Body of pancreas (tissue), 4 donors: Measurements from ENCODE around the gene HAUS7. TPM values are rescaled to one million over a fixed set of nuclear protein-coding genes. Genes with fewer than 3 reads are reported as not detected.
"Not testable (repeated sequence)": the region's sequence is repeated elsewhere in the genome, so short reads cannot be mapped to it uniquely, and the experiment has no call there.

Experiments used
- ATAC-seq: fragments of 150-250 bp; one replicate; pipeline ENCODE4 v1.9.1; 2016
- DNase-seq, 4 donors: peaks; one replicate each; pipeline ENCODE4 v3.0.0-alpha.2; 2019
- H3K27ac ChIP-seq, 4 donors: fragments of 200-600 bp; sonication (generic); 1 replicate in 3 of 4; 2 replicates in 1 of 4; pipeline versions ENCODE4 v1.5.1 to v1.6.1; 2016 to 2019; ENCODE audit warnings: mild to moderate bottlenecking in 1 of 4, mixed read lengths in 1 of 4, moderate library complexity in 1 of 4
- H3K27me3 ChIP-seq, 2 donors: fragments of 200-600 bp; sonication (generic); one replicate each; pipeline ENCODE4 v1.6.0; 2016; ENCODE audit warnings: mild to moderate bottlenecking in 1 of 2
- H3K36me3 ChIP-seq, 2 donors: fragments of 200-600 bp; sonication (generic); replicated peaks in 1 of 2; 2 replicates each; pipeline ENCODE4 v1.5.1; 2016; ENCODE audit warnings: low read depth in 2 of 2; ENCODE audit not compliant: insufficient read depth in 1 of 2
- H3K4me1 ChIP-seq: fragments of 200-600 bp; sonication (generic); one replicate; pipeline ENCODE4 v1.6.0; 2016
- H3K4me3 ChIP-seq, 2 donors: fragments of 200-600 bp; sonication (generic); 1 replicate in 1 of 2; 2 replicates in 1 of 2; pipeline ENCODE4 v1.5.1; 2016 to 2019
- H3K9me3 ChIP-seq, 3 donors: fragments of 200-600 bp; sonication (generic); 1 replicate in 2 of 3; 2 replicates in 1 of 3; pipeline ENCODE4 v1.5.1; 2016
- CTCF ChIP-seq, 7 experiments: fragments of 450-650 bp in 4 of 7; fragments of 200-600 bp in 3 of 7; sonication (generic) in 3 of 7; IDR thresholded peaks; one replicate each; pipeline ENCODE4 v1.5.1; 2016 to 2019; ENCODE audit warnings: antibody characterized with exemption in 7 of 7
- POLR2A ChIP-seq, 3 donors: fragments of 450-650 bp; IDR thresholded peaks; one replicate each; pipeline ENCODE4 v1.6.1; 2016; ENCODE audit warnings: antibody characterized with exemption in 3 of 3, mild to moderate bottlenecking in 2 of 3
- WGBS, 2 donors: methylation state at CpG; one replicate each; pipeline ENCODE4 v1.1.5; 2017; 5-methylcytosine and 5-hydroxymethylcytosine counted together
- intact Hi-C: fragments of 100-400 bp; cut with DNase I; formaldehyde crosslinking; loops from one replicate; pipeline ENCODE4 v1.15.1; 2023
- total RNA-seq, 2 donors: library from RNA; depleted of rRNA; stranded (reverse); fragments of >200 nt; gene quantifications; one replicate each; pipeline ENCODE4 v1.1.0, GENCODE V29; 2016

Gene HAUS7
- total RNA-seq, 2 donors from 2014 or later, result 3.1 to 38.2 TPM

DNA sequence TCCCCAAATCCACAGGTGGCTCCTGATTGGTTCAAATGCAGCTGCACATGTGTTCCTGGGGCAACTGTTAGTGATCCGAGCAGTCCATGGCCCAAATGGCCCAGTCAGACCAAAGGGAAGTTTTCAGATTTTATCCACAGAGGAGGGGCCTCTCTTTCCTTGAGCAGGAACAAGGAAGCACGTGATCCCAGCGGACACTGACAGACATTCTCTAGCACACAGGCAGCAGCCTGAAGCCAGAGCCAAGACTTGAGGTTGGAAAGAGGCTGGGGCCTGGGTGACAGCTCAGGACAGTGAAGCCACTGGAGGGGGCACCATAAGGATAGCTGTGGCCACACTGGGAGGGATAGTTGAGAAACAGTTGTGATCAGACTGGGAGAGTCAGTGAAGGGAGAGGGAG, 62.6 kb downstream of the HAUS7 start:
- Histone ChIP-seq H3K27ac (no peak overlapping the region), H3K9me3 (no peaks in the 10 kb centered on the region), H3K4me1 (peaks cover 8% of the 10 kb centered on the region), H3K27me3 (no peaks in the 10 kb centered on the region), H3K36me3 (no peaks in the 10 kb centered on the region), H3K4me3 (no peak overlapping the region)
- intact Hi-C loops, result no loop called here
- no peak for TF ChIP-seq CTCF (IDR thresholded peaks at IDR 0.05)
- TF ChIP-seq POLR2A (IDR thresholded peaks at IDR 0.05), result no peak
- 100% methylated on average over 1 of the region's 3 CpGs; no CpG with 5 or more reads in 1 of the 2 donors for WGBS, 2 donors
- ATAC-seq (no peak), DNase-seq (no peak)

DNA sequence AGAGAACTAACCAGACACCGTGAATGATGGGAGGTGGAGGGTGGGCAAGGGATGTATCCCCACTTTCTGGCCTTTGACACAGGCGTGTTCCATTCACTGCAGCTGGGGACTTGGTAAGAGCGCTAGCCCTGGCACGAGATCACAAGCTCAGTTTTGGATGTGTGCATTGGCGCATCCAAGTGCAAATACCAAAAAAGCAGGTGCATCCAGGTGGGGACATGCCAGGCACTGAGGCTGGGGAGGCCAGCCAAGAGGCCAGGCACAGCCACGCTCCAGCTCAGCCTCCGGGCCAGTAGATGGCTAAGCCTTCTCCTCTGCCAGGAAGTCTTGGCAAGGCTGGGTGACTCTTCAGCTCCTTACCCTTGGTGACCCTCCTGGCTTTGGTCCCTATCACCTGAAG, 63.5 kb downstream of the HAUS7 start:
- Histone ChIP-seq H3K27ac (no peak overlapping the region), H3K36me3 (no peaks in the 10 kb centered on the region), H3K4me1 (peaks cover 6% of the 10 kb centered on the region), H3K4me3 (no peak overlapping the region), H3K9me3 (no peaks in the 10 kb centered on the region), H3K27me3 (no peaks in the 10 kb centered on the region)
- 64 to 69% methylated on average over 3 to 7 of the region's 7 CpGs for WGBS, 2 donors
- no peak for TF ChIP-seq CTCF (IDR thresholded peaks at IDR 0.05)
- no peak for TF ChIP-seq POLR2A (IDR thresholded peaks at IDR 0.05)
- DNase-seq (no peak), ATAC-seq (no peak)
- intact Hi-C loops, result no loop called here

GRCh38 chrX:153406011-153406410, 64.4 kb downstream of the HAUS7 start:
- H3K27ac ChIP-seq, result no peak overlapping the region
- no peaks in the 10 kb centered on the region for H3K4me1 ChIP-seq
- no peak overlapping the region for H3K4me3 ChIP-seq
- H3K9me3 ChIP-seq, result no peaks in the 10 kb centered on the region
- TF ChIP-seq CTCF (IDR thresholded peaks at IDR 0.05) (no peak), POLR2A (IDR thresholded peaks at IDR 0.05) (no peak)
- H3K27me3 ChIP-seq, result no peaks in the 10 kb centered on the region
- H3K36me3 ChIP-seq, result no peaks in the 10 kb centered on the region
- ATAC-seq (no peak), DNase-seq (no peak)
- 76 to 85% methylated on average over 6 to 9 of the region's 9 CpGs for WGBS, 2 donors
- intact Hi-C loops, result no loop called here

GRCh38 chrX:153405426-153405825, 65.0 kb downstream of the HAUS7 start:
- no peak for ATAC-seq
- Histone ChIP-seq H3K36me3 (no peaks in the 10 kb centered on the region), H3K27ac (no peak overlapping the region), H3K4me1 (no peaks in the 10 kb centered on the region), H3K4me3 (no peak overlapping the region), H3K9me3 (no peaks in the 10 kb centered on the region), H3K27me3 (no peaks in the 10 kb centered on the region)
- no peak for DNase-seq
- intact Hi-C loops, result no loop called here
- no peak for TF ChIP-seq CTCF (IDR thresholded peaks at IDR 0.05)
- 41 to 58% methylated on average over 2 to 4 of the region's 5 CpGs for WGBS, 2 donors

GRCh38 chrX:153404333-153404732, 66.0 kb downstream of the HAUS7 start:
- intact Hi-C loops, ATAC-seq: not testable (repeated sequence)

More at GRCh38 chrX:153404333-153404732, 66.0 kb downstream of the HAUS7 start:
- H3K9me3 ChIP-seq, DNase-seq, H3K36me3 ChIP-seq, H3K27ac ChIP-seq, H3K4me3 ChIP-seq, H3K4me1 ChIP-seq, H3K27me3 ChIP-seq: not testable (repeated sequence)
- WGBS, 2 donors, result 79 to 92% methylated on average over 3 to 4 of the region's 5 CpGs
